ENCODE measurements around the gene DNAJB9. TPM values are rescaled to one million over a fixed set of nuclear protein-coding genes. Genes with fewer than 3 reads are reported as not detected.
A peak's percentile ranks its signal among the peaks of the same experiment; 100 is the strongest.

Gene DNAJB9
- total and polyA plus RNA-seq, 2 of the 13 experiments (the other 11 are each of a cell fraction or from before 2014, with no cell fraction given): 8.6 to 16.4 TPM

DNA sequence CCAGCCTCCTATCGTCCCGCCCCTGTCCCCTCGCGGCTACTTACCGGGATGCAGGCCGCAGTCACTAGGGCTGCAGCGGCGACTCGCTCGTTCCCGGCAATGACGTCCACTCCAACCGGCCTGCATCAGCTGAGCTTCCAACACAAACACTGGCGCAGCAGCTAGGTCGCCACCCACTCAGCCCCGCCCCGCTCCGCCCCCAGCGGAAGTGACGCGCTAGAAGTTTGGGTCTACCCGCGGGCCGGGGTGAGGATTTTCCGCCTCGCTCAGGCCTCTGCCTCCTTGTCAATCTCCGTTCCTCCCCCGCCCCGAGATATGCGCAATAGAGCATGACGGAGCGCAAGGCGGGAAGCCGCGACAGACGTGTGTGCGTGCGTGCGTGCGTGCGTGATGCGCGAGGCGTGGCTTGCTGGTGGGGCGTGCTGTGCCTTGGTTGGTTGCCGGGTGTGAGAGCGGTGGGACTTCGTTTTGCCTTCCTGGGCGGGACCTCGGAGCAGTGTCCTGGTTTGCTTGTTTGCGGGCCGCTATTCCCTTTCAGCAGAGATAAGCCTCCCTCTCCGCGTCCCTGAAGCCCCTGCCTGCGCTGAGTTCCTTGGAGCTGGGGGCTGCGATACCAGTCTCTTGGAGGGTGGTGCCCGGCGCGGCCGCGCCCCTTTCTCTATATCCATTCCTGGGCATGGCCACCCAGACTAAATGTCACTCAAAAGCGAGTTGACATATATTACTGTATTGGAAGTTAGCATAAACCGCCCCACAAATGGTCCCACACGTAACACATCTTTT lies 43.5 kb upstream of the DNAJB9 start, which contains the start of gene PNPLA8 (continued):
- TF ChIP-seq JARID2 (CRISPR knock-in tag; IDR thresholded peaks at IDR 0.05; ENCODE audit: insufficient replicate concordance) (peak; percentile 76), TAF1 (CRISPR knock-in tag; IDR thresholded peaks at IDR 0.05) (peak; percentile 72), KMT2A (CRISPR knock-in tag; IDR thresholded peaks at IDR 0.05) (peak; percentile 48; the same call in 1 of the 2 replicates), ASH2L (IDR thresholded peaks at IDR 0.05; ENCODE audit: insufficient read length, low read depth, low read length) (peak; percentile 71), MAFF (IDR thresholded peaks at IDR 0.05; ENCODE audit: low read depth, low read length) (0 out of 2 replicates have a peak, but pooled peaks have one; percentile 36), ZBTB3 (CRISPR knock-in tag; IDR thresholded peaks at IDR 0.05; ENCODE audit: borderline replicate concordance, low read depth) (no peak; the same call in 1 of the 2 replicates), YEATS2 (CRISPR knock-in tag; IDR thresholded peaks at IDR 0.05; ENCODE audit: borderline replicate concordance) (peak; percentile 95), ZNF121 (CRISPR knock-in tag; IDR thresholded peaks at IDR 0.05) (no peak), POLR2AphosphoS2 (IDR thresholded peaks at IDR 0.05; ENCODE audit: low read depth, low read length) (peak; percentile 70; the same call in 1 of the 2 replicates), MAF1 (CRISPR knock-in tag; IDR thresholded peaks at IDR 0.05; ENCODE audit: borderline replicate concordance) (no peak), ZNF709 (CRISPR knock-in tag; IDR thresholded peaks at IDR 0.05) (peak; percentile 72; the same call in 1 of the 2 replicates), ZSCAN9 (CRISPR knock-in tag; IDR thresholded peaks at IDR 0.05; ENCODE audit: borderline replicate concordance) (0 out of 2 replicates have a peak, but pooled peaks have one; percentile 13), ATF7-NPFF (CRISPR knock-in tag; IDR thresholded peaks at IDR 0.05; ENCODE audit: low read depth) (peak; percentile 66), CBX5 (CRISPR knock-in tag; IDR thresholded peaks at IDR 0.05; ENCODE audit: borderline replicate concordance) (0 out of 2 replicates have a peak, but pooled peaks have one; percentile 8), IRX3 (CRISPR knock-in tag; IDR thresholded peaks at IDR 0.05; ENCODE audit: borderline replicate concordance, low read depth) (peak; percentile 71), POLR2G (IDR thresholded peaks at IDR 0.05; ENCODE audit: low read depth, low read length) (peak; percentile 79)
- TF ChIP-seq, protein P1, sequence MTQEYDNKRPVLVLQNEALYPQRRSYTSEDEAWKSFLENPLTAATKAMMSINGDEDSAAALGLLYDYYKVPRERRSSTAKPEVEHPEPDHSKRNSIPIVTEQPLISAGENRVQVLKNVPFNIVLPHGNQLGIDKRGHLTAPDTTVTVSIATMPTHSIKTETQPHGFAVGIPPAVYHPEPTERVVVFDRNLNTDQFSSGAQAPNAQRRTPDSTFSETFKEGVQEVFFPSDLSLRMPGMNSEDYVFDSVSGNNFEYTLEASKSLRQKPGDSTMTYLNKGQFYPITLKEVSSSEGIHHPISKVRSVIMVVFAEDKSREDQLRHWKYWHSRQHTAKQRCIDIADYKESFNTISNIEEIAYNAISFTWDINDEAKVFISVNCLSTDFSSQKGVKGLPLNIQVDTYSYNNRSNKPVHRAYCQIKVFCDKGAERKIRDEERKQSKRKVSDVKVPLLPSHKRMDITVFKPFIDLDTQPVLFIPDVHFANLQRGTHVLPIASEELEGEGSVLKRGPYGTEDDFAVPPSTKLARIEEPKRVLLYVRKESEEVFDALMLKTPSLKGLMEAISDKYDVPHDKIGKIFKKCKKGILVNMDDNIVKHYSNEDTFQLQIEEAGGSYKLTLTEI (CRISPR knock-in tag; conservative IDR thresholded peaks at IDR 0.05): no peak
- TF ChIP-seq, protein P2, sequence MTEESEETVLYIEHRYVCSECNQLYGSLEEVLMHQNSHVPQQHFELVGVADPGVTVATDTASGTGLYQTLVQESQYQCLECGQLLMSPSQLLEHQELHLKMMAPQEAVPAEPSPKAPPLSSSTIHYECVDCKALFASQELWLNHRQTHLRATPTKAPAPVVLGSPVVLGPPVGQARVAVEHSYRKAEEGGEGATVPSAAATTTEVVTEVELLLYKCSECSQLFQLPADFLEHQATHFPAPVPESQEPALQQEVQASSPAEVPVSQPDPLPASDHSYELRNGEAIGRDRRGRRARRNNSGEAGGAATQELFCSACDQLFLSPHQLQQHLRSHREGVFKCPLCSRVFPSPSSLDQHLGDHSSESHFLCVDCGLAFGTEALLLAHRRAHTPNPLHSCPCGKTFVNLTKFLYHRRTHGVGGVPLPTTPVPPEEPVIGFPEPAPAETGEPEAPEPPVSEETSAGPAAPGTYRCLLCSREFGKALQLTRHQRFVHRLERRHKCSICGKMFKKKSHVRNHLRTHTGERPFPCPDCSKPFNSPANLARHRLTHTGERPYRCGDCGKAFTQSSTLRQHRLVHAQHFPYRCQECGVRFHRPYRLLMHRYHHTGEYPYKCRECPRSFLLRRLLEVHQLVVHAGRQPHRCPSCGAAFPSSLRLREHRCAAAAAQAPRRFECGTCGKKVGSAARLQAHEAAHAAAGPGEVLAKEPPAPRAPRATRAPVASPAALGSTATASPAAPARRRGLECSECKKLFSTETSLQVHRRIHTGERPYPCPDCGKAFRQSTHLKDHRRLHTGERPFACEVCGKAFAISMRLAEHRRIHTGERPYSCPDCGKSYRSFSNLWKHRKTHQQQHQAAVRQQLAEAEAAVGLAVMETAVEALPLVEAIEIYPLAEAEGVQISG (CRISPR knock-in tag; IDR thresholded peaks at IDR 0.05): peak; percentile 76; the same call in 1 of the 2 replicates
- TF ChIP-seq, protein P3, sequence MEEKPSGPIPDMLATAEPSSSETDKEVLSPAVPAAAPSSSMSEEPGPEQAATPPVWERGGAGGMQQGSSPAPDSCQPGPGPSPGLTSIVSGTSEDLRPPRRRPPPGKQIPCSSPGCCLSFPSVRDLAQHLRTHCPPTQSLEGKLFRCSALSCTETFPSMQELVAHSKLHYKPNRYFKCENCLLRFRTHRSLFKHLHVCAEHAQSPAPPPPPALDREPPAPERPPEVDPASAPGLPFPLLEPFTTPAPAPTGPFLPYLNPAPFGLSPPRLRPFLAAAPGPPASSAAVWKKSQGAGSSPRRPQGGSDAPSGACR (CRISPR knock-in tag; IDR thresholded peaks at IDR 0.05): peak; percentile 77; the same call in 1 of the 2 replicates
- TF ChIP-seq, protein P4, sequence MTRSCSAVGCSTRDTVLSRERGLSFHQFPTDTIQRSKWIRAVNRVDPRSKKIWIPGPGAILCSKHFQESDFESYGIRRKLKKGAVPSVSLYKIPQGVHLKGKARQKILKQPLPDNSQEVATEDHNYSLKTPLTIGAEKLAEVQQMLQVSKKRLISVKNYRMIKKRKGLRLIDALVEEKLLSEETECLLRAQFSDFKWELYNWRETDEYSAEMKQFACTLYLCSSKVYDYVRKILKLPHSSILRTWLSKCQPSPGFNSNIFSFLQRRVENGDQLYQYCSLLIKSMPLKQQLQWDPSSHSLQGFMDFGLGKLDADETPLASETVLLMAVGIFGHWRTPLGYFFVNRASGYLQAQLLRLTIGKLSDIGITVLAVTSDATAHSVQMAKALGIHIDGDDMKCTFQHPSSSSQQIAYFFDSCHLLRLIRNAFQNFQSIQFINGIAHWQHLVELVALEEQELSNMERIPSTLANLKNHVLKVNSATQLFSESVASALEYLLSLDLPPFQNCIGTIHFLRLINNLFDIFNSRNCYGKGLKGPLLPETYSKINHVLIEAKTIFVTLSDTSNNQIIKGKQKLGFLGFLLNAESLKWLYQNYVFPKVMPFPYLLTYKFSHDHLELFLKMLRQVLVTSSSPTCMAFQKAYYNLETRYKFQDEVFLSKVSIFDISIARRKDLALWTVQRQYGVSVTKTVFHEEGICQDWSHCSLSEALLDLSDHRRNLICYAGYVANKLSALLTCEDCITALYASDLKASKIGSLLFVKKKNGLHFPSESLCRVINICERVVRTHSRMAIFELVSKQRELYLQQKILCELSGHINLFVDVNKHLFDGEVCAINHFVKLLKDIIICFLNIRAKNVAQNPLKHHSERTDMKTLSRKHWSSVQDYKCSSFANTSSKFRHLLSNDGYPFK (CRISPR knock-in tag; IDR thresholded peaks at IDR 0.05; ENCODE audit: borderline replicate concordance): peak; percentile 100
